Keratinocyte (primary cell): Measurements from ENCODE around the gene GPR107. TPM values are rescaled to one million over a fixed set of nuclear protein-coding genes. Genes with fewer than 3 reads are reported as not detected.

Experiments
- DNase-seq: peaks from one replicate; pipeline ENCODE4 v3.0.0-alpha.2; 2011; ENCODE audit warnings: low read depth, missing footprints, low spot score
- FAIRE-seq: peaks from 2 replicates; lab custom pipeline; 2011; peaks lifted over from hg19 to GRCh38; lab: Jason Lieb, UNC
- H2AFZ ChIP-seq: 2 replicates; pipeline ENCODE4 v1.6.0; 2012; ENCODE audit warnings: low read length, control low read depth, inconsistent platforms; ENCODE audit not compliant: control insufficient read depth
- H3K27ac ChIP-seq: 2 replicates; pipeline ENCODE4 v1.5.1; 2011; ENCODE audit warnings: low read length; ENCODE audit not compliant: control insufficient read depth, insufficient read depth
- H3K27me3 ChIP-seq: 3 replicates; pipeline ENCODE4 v1.6.0; 2011; ENCODE audit warnings: low read length; ENCODE audit not compliant: control insufficient read depth, insufficient read depth; ENCODE audit errors: extremely low read depth
- H3K36me3 ChIP-seq, 2 experiments: 2 replicates in 1 of 2; 3 replicates in 1 of 2; pipeline ENCODE4 v1.5.1; 2011; ENCODE audit warnings: low read length in 2 of 2, mild to moderate bottlenecking in 1 of 2; ENCODE audit not compliant: control insufficient read depth in 2 of 2, insufficient read depth in 2 of 2; ENCODE audit errors: extremely low read depth in 1 of 2
- H3K4me1 ChIP-seq: 3 replicates; pipeline ENCODE4 v1.5.1; 2011; ENCODE audit warnings: low read length; ENCODE audit not compliant: control insufficient read depth, insufficient read depth; ENCODE audit errors: extremely low read depth
- H3K4me2 ChIP-seq: 3 replicates; pipeline ENCODE4 v1.6.0; 2011; ENCODE audit warnings: low read depth, low read length; ENCODE audit not compliant: control insufficient read depth, insufficient read depth; ENCODE audit errors: extremely low read depth
- H3K4me3 ChIP-seq, 3 experiments: fragments of 200-600 bp in 1 of 3; sonication (generic) in 1 of 3; 2 replicates in 2 of 3; 3 replicates in 1 of 3; pipeline ENCODE4 v1.5.1; 2011 to 2016; ENCODE audit warnings: low read length in 3 of 3, mild to moderate bottlenecking in 3 of 3, control low read depth in 2 of 3, inconsistent platforms in 1 of 3, low read depth in 1 of 3, mixed read lengths in 1 of 3, mixed run types in 1 of 3, moderate library complexity in 1 of 3; ENCODE audit not compliant: control insufficient read depth in 2 of 3, insufficient read depth in 2 of 3; ENCODE audit errors: extremely low read depth in 1 of 3
- H3K79me2 ChIP-seq: 2 replicates; pipeline ENCODE4 v1.6.0; 2012; ENCODE audit warnings: low read length; ENCODE audit not compliant: control insufficient read depth, insufficient read depth
- H3K9ac ChIP-seq: 3 replicates; pipeline ENCODE4 v1.6.0; 2011; ENCODE audit warnings: low read length; ENCODE audit not compliant: control insufficient read depth, insufficient read depth; ENCODE audit errors: extremely low read depth
- H3K9me1 ChIP-seq: 3 replicates; pipeline ENCODE4 v1.6.0; 2011; ENCODE audit warnings: low read length; ENCODE audit not compliant: control insufficient read depth, insufficient read depth; ENCODE audit errors: extremely low read depth
- H3K9me3 ChIP-seq: 2 replicates; pipeline ENCODE4 v1.5.1; 2012; ENCODE audit warnings: low read depth, low read length; ENCODE audit not compliant: control insufficient read depth
- H4K20me1 ChIP-seq: 3 replicates; pipeline ENCODE4 v1.6.0; 2011; ENCODE audit warnings: low read length; ENCODE audit not compliant: control insufficient read depth, insufficient read depth; ENCODE audit errors: extremely low read depth
- CTCF ChIP-seq, 3 experiments: IDR thresholded peaks in 1 of 3; conservative IDR thresholded peaks in 1 of 3; optimal IDR thresholded peaks in 1 of 3; 2 replicates in 2 of 3; 3 replicates in 1 of 3; pipeline versions ENCODE3 to v1.5.1; 2011; ENCODE audit warnings: low read length in 3 of 3, mild to moderate bottlenecking in 3 of 3, moderate library complexity in 2 of 3, control low read depth in 1 of 3, inconsistent platforms in 1 of 3; ENCODE audit not compliant: insufficient read depth in 2 of 3; ENCODE audit errors: extremely low read depth in 1 of 3
- EZH2 ChIP-seq: IDR thresholded peaks from one replicate; pipeline ENCODE4 v1.6.1; 2012; ENCODE audit warnings: inconsistent platforms, mild to moderate bottlenecking, low read length, moderate library complexity
- dilution Hi-C: fragments of 300-500 bp; cut with MboI; formaldehyde crosslinking; loops from one replicate; pipeline ENCODE4 v1.7.0; 2020; ENCODE audit warnings: low sequenced_read_pairs; ENCODE audit not compliant: extremely low pct_ligation_motif_present
- polyA plus RNA-seq, 5 experiments: library from polyadenylated mRNA; depleted of rRNA in 3 of 5; stranded (reverse) in 3 of 5; stranded (forward) in 1 of 5; unstranded in 1 of 5; fragments of >200 nt; gene quantifications; 1 replicate in 1 of 5; 2 replicates in 3 of 5; 3 replicates in 1 of 5; pipeline versions ENCODE4 v1.2.1 to v1.2.3, GENCODE V29; 2011 to 2012; ENCODE audit warnings: missing spikeins in 2 of 5, low read depth in 1 of 5, low replicate concordance in 1 of 5

The GPR107 gene
- polyA plus RNA-seq, 1 donor (not counting 4 experiments of a cell fraction or from before 2014, with no cell fraction given) = 27.3 TPM

DNA sequence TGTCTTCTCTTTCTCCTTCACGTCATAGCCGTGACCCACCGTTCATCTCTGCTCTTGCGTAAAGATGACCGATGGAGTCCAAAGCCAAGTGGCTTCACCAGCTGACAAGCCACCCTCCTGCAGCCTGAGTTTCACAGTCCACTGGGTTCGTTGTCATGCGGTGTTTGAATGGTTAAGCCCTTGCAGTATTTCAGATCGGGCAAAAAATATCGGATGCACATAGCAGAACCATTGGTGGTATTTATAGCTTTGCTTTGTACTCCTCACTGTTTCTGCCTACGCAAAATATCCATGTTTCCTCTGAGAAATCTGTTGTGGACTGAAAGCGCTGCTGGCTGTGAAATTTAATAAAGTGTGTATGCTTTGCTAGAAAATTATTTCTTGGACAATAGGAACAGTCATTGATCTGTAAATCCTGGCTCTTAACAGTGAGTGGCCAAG is 84.0 kb downstream of the GPR107 start:
- H3K36me3 ChIP-seq = peaks cover 0 to 3% of the 10 kb centered on the region in 2 experiments
- DNase-seq (no peak), FAIRE-seq (no peak)
- no peak overlapping the region for H2AFZ ChIP-seq
- no peaks in the 10 kb centered on the region for H3K79me2 ChIP-seq
- no peak for TF ChIP-seq CTCF (optimal IDR thresholded peaks at IDR 0.05 in 1 of 3, IDR thresholded peaks at IDR 0.05 in 1 of 3, conservative IDR thresholded peaks at IDR 0.05 in 1 of 3; ENCODE audit: extremely low read depth in 1 of 3, insufficient read depth in 2 of 3, low read length in 3 of 3)
- TF ChIP-seq EZH2 = no peak
- no peak overlapping the region for H3K9ac ChIP-seq
- H4K20me1 ChIP-seq = no peaks in the 10 kb centered on the region
- peak overlapping the region; percentile 33 for H3K27ac ChIP-seq
- H3K27me3 ChIP-seq = no peaks in the 10 kb centered on the region
- dilution Hi-C loops = no loop called here
- H3K4me1 ChIP-seq = peaks cover 25% of the 10 kb centered on the region
- no peaks in the 10 kb centered on the region for H3K9me3 ChIP-seq
- no peak overlapping the region for H3K4me2 ChIP-seq
- H3K9me1 ChIP-seq = no peaks in the 10 kb centered on the region
- H3K4me3 ChIP-seq = no peak overlapping the region

GRCh38 chr9:130138171-130138653 is 84.5 kb downstream of the GPR107 start:
- no peak for TF ChIP-seq EZH2
- no peak for TF ChIP-seq CTCF (optimal IDR thresholded peaks at IDR 0.05 in 1 of 3, IDR thresholded peaks at IDR 0.05 in 1 of 3, conservative IDR thresholded peaks at IDR 0.05 in 1 of 3; ENCODE audit: extremely low read depth in 1 of 3, insufficient read depth in 2 of 3, low read length in 3 of 3)
- FAIRE-seq = peak; percentile 96
- H3K9ac ChIP-seq = peak overlapping the region; percentile 34

More at GRCh38 chr9:130138171-130138653, 84.5 kb downstream of the GPR107 start:
- Histone ChIP-seq H3K27me3 (no peaks in the 10 kb centered on the region), H3K27ac (peak overlapping the region; percentile 61), H3K9me3 (no peaks in the 10 kb centered on the region), H3K9me1 (no peaks in the 10 kb centered on the region), H3K4me2 (peak overlapping the region; percentile 78), H3K4me1 (peaks cover 27% of the 10 kb centered on the region), H3K4me3 (peak overlapping the region in 1 of 3 experiments; percentile 34), H3K36me3 (peaks cover 0 to 3% of the 10 kb centered on the region in 2 experiments), H4K20me1 (no peaks in the 10 kb centered on the region), H3K79me2 (no peaks in the 10 kb centered on the region), H2AFZ (no peak overlapping the region)
- dilution Hi-C loops = no loop called here
- peak; percentile 96 for DNase-seq
